NCI-H1436 treated with DMSO at 0.1 percent for 48 hours (cell line): ENCODE data around the gene ACHE.

Source experiments
- DNase-seq: peaks from one replicate; lab custom pipeline; 2025; lab: John Stamatoyannopoulos, UW

The ACHE gene

DNA sequence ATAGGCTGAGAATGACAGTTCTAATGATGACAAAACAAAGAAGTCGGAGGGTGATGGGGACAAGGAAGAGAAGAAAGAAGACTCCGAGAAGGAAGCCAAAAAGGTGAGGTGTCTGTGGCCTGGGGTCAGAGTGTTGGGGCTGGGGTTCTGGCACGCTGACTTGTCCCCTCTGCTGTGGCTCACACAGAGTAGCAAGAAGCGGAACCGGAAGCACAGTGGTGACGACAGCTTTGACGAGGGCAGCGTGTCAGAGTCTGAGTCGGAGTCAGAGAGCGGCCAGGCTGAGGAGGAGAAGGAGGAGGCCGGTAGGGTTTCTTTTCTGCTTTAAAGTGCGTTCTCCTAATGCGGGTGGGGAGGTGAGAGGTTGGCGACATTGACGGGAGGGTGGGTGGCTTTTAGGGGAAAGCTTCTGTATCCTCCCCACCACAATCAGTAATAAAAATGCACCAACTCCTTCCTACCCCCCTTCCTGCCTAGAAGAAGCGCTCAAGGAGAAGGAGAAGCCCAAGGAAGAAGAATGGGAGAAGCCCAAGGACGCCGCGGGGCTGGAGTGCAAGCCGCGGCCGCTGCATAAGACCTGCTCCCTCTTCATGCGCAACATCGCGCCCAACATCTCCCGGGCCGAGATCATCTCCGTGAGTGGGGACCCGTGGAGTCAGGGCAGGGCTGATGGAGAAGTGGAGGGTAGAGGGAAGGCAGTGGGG lies 10.8 kb downstream of the ACHE start:
- no peak for DNase-seq

DNA sequence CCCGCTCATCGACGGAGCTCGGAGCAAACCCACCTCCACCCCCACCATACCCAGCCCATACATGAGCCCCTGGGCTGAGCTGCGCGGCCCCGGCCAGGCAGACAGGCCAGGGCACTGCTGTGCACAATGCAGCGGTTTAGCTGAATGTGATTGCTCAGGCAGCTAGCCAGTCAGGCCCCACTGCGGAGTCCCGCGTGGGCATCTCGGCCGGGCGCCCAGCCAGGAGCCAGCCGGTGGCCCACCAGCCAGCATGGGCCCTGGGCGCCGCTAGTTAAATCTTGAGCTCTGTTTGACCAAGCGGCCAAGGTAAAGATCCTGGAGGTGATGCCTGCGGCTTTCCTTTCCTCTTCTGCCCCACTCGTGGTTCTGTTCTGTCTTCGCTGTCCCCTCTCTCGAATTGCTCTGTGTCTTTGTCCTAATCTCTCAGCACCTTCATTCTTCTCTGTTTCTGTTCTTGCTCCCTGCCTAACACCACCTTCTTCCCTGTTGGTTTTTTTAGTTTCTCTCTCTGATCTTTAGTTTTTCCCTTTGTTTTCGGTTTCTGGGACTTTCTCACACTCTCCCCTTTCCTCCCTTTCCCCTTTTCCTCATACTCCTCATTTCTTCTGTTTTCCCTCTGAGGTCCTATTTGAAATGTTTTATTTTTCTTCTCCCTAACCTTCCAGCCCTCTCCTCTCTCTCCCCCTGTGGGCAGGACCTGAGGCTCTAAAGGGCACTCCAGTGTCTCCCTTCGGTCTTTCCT lies 12.7 kb downstream of the ACHE start:
- DNase-seq = no peak

DNA sequence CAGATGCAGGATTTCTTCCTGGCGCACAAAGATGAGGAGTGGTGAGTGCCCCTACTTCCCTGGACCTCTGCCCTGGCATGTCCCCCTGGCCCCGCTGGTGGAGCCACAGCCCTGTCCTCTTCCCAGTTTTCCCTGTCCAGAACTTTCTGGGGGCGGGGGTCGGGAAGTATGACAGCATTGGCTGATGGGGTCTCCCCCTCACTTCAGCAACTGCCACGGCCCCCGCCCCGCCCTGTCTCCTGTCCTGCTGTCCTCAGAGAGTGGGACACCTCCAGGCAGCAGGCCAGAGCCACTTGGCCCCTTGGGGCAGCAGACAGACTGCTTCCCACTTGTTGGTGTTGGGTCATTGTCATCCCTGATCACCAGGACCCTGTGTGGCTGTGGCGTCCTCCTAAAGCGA lies 13.5 kb downstream of the ACHE start:
- DNase-seq = no peak

DNA sequence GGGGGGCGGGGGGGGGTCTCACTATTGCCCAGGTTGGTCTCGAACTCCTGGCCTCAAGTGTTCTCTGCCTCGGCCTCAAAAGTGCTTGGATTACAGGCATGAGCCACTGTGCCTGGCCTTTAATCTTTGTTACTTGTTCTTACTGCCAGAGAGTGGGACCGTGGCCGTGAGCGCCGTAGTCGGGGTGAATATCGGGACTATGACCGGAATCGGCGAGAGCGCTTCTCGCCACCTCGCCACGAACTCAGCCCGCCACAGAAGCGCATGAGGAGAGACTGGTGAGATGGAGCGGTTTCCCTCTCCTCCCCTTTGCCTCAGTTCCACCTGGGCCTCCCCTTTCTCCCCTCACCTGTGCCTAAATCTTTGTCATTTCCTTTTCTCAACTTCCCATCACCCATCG lies 14.6 kb downstream of the ACHE start:
- DNase-seq = no peak

DNA sequence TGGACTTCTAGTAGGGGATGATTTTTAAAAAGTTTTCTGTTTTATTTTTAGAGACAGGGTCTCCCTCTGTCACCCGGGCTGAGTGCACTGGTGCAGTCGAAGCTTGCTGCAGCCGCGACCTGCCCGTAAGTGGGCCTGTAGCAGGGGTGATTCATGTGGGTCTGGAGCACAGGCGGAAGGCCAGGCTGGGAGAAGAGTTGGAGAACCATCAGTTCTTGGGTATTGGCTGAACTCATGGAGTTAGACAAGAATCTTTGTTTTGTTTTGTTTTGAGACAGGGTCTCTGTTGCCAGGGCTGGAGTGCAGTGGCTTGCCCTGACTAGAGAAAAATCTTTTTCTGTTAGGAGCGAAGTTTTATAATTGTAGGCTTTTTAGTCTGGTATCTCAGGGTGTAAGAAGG lies 15.0 kb downstream of the ACHE start:
- DNase-seq = no peak

DNA sequence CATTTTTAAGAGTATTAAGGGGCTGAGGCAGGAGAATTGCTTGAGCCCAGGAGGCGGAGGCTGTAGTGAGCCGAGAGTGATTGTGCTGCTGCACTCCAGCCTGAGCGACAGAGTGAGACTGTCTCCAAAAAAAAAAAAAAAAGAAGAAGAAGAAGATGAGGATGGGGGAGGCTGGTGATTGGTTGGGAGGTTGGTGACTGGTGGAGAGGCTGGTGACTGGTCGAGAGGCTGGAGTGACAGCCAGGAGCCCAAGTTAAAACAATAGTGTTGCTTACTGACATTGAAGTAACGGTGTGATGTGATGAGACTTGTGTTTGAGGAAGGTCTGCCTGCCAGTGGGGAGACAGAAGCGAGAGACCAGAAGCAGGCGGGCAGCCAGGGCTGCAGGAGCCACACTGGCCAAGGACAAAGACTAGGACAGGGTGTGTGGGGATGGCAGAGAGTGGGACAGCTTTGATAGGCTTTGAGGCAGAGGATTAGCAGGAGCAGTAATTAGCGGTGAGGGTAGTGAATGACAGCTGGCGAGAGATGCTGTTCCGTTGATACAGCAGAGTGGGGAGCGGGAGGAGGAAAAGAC lies 15.9 kb downstream of the ACHE start:
- DNase-seq = no peak

DNA sequence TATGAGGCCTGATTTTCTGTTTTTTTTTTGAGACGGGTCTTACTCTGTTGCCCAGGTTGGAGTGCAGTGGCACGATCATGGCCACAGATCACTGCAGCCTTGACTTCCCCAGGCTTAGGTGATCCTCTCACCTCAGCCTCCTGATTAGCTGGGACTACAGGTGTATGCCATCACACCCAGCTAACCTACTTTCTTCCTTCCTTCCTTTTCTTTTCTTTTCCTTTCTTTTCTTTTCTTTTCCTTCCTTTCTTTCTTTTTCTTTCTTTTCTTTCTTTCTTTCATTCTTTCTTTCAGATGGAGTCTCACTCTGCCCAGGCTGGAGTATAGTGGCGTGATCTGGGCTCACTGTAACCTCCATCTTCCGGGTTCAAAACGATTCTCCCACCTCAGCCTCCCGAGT lies 17.0 kb downstream of the ACHE start:
- no peak for DNase-seq

DNA sequence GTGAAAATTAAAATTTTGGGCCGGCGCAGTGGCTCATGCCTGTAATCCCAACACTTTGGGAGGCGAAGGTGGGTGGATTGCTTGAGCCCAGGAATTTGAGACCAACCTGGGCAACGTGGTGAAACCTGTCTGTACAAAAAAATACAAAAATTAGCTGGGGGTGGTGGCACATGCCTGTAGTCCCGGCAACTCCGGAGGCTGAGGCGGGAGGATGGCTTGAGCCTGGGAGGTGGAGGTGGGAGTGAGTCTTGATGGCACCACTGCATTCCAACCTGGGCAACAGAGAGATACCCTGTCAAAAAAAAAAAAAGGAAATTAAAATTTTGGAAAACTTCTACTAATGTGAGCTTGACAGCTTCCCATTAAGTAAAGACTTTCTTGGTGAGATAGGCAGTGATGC lies 17.7 kb downstream of the ACHE start:
- no peak for DNase-seq

DNA sequence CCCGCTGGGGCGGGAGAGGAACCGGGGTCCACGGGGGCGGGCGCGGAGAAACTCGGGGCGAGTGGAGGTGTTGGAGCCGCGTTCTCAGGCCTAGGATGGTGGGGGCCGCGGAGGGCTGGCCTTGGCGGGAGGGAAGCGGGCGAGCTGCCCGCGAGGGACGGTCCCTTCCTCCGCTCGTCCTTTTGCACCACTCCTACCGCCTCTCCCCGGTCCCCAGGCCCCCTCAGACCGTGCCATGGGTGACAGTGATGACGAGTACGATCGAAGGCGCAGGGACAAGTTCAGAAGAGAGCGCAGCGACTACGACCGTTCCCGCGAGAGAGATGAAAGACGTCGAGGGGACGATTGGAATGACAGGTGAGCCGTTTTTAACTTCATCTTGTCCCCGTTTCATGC lies 20.3 kb downstream of the ACHE start:
- DNase-seq = no peak

DNA sequence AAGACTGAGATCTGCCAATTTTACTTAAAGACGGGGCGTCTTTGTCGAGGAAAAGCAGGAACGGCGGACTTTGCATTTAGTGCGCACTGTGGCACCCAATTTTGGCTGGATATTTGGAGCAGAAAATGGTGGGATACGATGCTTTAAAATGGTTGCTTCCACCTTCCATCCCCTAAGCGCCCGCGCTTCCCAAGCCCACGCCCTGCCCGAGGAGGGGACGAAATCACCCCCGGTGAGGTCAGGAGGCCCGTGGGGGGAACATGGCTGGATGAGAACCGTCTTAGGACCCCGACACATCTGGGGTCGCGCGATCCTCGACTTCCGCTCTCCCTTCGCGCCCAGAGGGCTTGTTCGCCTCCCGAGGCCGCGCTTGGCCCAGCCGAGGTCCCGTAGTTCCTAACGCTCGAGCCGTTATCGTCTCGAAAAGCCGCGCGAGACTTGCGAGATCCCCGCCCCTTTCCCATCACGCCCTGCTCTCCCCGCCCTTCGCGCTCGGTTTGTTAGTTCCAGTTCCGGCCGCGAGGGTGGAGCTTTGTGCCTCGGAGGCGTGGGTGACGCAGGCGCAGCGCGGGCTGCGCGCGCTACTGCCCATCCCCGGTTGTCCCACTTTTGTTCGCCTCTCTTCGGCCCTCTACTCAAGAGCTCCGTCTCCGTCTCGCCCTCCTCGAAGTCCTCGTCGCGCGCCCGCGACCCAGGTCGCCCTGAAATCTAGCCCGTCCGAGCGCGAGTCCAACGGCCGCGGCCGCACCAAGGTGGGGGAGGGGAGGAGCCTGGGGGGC lies 20.9 kb downstream of the ACHE start, which contains the start of gene SRRT:
Gene SRRT, plus strand, starts transcription at position 527 of the 779 bp plus-strand sequence. CDS start 488 bp downstream, outside the sequence.
- DNase-seq = peak; percentile 87

DNA sequence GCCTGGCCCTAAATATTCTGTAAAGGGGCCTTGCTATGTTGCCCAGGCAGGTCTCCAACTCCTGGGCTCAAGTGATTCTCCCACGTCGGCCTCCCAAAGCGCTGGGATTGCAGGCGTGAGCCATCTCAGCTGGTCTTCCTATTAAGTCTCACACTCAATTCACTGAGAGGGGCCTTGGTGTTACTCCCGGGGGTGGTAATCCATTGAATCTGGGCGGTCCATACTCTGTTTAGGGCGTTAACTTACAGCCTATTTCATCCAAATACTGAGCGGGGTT lies 21.4 kb downstream of the ACHE start:
- DNase-seq = no peak

DNA sequence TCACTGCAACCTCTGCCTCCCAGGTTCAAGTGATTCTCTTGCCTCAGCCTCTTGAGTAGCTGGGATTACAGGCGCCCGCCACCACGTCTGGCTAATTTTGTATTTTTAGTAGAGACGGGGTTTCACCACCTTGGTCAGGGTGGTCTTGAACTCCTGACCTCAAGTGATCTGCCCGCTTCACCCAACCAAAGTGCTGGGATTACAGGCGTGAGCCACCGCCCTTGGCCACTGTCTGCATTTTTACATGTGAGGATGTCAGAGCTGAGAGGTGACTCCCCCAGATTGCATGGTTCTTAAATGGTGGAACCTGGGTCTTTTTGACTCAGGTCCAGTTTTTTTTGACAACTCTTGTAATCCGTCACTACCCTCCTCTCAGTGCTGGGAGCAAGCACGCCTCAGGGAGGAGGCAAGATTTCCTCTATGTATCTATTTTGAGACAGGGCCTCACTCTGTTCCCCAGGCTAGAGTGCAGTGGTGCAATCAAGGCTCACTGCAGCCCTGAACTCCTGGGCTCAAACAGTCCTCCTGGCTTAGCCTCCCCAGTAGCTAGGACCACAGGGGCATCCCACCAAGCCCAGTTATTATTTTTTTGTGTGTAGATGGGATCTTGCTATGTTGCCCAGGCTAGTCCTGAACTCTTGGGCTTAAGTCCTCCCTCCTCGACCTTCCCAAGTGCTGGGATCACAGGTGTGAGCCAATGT lies 21.9 kb downstream of the ACHE start:
- no peak for DNase-seq

DNA sequence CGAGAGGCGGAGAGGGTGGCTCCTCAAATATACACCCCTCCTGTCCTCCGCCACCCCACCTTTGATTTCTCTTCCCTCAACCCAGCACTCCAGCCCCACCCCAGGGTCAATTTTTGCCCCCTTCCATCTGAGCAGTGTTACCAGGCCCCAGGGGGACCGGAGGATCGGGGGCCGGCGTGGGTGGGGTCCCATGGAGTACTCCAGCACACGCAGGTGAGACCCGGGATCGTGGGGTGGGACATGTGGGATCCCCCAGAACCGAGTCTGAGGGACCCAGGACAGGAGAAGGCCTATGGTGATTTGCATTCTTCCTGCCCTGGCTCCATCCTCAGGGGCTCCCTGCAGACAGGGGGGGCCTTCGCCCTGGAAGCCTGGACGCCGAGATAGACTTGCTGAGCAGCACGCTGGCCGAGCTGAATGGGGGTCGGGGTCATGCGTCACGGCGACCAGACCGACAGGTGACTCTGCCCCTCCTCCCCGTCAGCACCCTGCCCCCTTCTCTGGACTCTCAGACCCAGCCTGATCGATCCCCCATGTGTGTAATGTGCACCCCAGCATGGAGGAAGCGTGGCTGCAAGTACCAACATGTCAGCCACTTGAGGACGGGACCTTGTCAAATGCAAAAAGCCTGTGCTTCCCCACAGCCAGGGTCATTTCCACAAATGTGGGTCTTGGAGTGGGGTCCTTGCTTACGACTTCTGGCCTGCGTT lies 27.8 kb downstream of the ACHE start:
- DNase-seq = no peak

DNA sequence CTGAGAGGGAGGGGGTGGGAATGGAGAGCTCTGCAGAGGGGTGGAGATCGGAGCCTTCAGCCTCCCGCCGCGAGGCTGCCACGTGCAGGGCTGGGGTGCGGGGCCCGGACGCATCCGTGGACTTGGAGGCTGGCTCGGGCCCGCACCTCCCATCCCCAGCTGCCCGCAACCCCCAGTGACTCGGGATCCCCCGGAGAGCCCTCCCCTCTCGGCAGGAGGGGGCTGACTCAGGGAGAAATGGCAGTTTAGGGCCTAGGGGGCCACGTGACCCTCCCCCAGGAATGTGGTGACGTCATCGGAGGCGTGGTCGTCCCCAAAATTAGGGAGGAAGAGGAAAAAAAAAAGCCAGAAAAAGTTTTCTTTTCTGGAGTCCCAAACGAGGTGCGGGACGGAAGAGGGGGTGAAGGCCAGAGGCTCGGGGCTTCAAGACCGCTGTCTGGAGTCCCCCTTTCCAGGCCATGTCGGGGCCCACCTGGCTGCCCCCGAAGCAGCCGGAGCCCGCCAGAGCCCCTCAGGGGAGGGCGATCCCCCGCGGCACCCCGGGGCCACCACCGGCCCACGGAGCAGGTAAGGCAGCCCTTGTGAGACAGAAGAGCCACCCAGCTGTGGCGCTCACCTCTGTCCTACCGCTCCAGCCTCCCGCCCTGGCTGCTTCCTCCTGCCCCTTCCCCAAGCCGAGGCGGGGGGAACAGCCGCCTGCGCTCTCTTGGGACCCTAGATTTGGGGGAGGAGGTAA lies 28.5 kb downstream of the ACHE start, which contains the start of gene TRIP6:
Gene TRIP6, plus strand, starts transcription at position 348 of the 736 bp plus-strand sequence. Its CDS starts 111 bp downstream, at position 459.
- DNase-seq = no peak

DNA sequence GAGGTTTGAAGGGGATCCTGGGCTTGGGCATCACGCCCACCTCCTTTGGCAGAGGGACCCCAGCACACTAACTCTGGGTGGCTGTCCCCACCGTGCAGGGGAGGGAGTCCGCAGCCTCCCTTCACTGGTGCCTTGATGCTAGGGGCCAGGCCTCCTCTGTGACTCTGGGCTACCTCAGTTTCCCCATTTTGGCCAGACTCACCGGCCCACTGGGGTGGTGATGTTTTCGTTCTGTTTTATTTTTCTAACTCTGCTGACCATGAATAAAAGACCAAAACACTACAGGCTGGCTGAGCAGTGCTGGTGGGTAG lies 29.0 kb downstream of the ACHE start:
- no peak for DNase-seq

DNA sequence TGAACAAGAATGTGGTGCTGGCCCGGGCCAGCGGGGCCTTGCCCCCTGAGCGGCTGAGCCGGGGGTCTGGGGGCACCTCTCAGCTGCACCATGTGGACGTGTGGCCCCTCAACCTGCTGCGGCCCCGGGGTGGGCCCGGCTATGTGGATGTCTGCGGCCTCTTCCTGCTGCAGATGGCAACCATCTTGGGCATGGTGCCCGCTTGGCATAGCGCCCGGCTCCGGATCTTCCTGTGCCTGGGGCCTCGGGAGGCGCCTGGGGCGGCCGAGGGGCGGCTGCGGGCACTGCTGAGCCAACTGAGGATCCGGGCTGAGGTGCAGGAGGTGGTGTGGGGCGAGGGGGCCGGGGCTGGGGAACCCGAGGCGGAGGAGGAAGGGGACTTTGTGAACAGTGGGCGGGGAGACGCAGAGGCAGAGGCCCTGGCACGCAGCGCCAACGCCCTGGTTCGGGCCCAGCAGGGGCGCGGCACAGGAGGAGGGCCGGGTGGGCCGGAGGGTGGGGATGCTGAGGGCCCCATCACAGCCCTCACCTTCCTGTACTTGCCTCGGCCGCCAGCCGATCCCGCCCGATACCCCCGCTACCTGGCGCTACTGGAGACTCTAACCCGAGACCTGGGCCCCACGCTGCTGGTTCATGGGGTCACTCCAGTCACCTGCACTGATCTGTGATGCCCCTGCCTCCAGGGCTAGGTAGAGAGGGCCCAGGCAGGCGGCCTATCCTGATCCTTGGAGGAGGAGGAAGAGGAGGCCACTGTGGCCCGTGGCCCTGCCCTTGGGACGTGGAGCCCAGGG lies 29.6 kb downstream of the ACHE start:
- no peak for DNase-seq

DNA sequence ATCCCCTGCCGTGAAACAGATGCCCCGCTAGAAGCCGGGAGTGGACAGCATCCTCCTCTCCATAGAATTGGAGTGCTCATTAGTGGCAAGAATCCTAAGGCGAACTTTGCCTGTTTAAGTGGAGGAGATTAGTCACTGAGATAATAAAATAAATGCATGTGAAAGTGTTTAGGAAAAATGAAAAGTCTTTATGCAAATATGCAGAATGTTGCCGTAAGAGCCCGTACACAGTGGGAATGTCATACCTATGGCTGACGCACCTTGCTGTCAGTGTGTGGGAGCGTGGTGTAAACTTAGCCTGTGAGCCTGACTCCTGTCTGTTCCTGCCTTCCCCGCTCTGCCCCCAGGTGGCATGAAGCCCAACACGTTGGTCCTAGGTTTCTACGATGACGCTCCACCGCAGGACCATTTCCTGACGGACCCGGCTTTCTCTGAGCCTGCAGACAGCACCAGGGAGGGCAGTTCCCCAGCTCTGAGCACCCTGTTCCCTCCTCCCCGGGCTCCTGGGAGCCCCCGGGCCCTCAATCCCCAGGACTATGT lies 30.2 kb downstream of the ACHE start:
- no peak for DNase-seq

DNA sequence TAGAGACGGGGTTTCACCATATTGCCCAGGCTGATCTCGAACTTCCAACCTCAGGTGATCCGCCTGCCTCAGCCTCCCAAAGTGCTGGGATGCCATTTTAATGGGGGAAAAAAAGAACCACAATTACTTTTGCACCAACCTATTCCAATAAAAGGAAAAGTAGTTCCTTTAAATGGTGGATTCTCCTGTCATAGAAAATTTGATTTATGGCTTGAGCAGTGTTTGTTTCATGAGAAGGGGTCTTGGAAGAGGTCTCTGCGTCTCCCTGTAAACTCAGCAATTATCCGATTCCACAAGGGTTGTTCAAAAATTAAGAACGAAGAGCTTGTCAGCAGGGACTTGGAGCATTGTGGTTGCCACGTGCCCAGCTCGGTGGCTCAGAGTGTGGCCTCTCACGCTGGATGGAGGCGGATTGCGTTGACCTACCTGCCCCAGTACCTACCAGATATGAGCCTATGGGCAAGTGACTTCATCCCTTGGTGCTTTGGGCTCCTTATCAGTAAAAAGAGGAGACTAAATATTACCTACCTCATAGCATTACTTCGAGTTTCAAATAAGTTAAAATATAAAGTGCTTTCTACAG lies 31.3 kb downstream of the ACHE start:
- no peak for DNase-seq

DNA sequence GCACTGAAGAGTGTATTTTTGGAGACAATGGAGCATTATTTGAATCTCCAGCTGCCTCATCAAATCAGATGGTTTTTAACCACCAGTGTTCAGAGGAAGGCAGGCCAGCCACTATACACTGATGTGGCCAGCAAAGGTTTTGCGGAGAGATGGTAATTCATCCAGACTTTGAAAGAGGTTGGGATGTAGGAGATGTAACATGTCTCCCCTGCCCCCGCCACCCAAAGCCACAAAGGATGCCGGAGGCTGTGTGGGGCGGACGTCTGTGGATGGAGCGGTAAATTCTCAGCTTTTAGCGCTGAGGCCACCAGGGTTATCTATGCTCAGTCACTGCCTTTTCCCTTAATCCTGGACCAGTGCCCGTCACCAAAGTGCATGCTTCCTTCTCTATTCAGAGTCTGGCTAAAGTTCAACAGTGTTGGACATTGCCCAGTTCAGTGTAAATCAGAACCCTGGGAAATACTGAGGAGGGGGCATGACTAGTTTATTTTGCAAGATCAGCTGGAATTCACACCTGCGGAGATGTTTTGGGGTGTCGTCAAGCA lies 32.2 kb downstream of the ACHE start:
- no peak for DNase-seq
